Endothelial cell of umbilical vein (primary cell): ENCODE data around the gene PPP1R3E. TPM values are rescaled to one million over a fixed set of nuclear protein-coding genes. Genes with fewer than 3 reads are reported as not detected.
"Not testable (repeated sequence)": the region's sequence is repeated elsewhere in the genome, so short reads cannot be mapped to it uniquely, and the experiment has no call there.

ENCODE experiments used
- BruUV-seq: library from RNA; stranded (reverse); fragments of 400-500 nt; replicated peaks from 2 replicates; lab custom pipeline; 2021; lab: Mats Ljungman, UMichigan
- CTCF ChIA-PET: fragments of 300-600, 350-600 bp; sonication (Branson Sonifier 250); formaldehyde crosslinking; loops from one replicate; lab custom pipeline; 2021; ENCODE audit warnings: antibody characterized with exemption, inconsistent platforms; lab: Charles Lee
- POLR2A ChIA-PET: fragments of 300-600, 350-600 bp; sonication (Branson Sonifier 250); formaldehyde crosslinking; loops from one replicate; lab custom pipeline; 2021; ENCODE audit warnings: antibody characterized with exemption, inconsistent platforms; lab: Charles Lee
- DNase-seq: peaks from one replicate; pipeline ENCODE4 v3.0.0-alpha.2; 2011; ENCODE audit warnings: low read depth, low spot score
- FAIRE-seq: peaks from 2 replicates; lab custom pipeline; 2011; peaks lifted over from hg19 to GRCh38; lab: Jason Lieb, UNC
- H2AFZ ChIP-seq: 2 replicates; pipeline ENCODE4 v1.6.0; 2012; ENCODE audit warnings: low read depth, low read length, control low read depth, inconsistent platforms
- H3K27ac ChIP-seq: 2 replicates; pipeline ENCODE4 v1.5.1; 2011; ENCODE audit warnings: low read depth, mild to moderate bottlenecking, control low read depth, low read length, moderate library complexity; ENCODE audit not compliant: insufficient read depth
- H3K27me3 ChIP-seq, 2 experiments: 2 replicates each; pipeline versions ENCODE4 v1.6.0 to v1.6.1; 2011; ENCODE audit warnings: low read length in 2 of 2, mixed read lengths in 1 of 2; ENCODE audit not compliant: control insufficient read depth in 2 of 2, insufficient read depth in 2 of 2
- H3K36me3 ChIP-seq, 2 experiments: 2 replicates in 1 of 2; 3 replicates in 1 of 2; pipeline ENCODE4 v1.5.1; 2011; ENCODE audit warnings: low read length in 2 of 2, mild to moderate bottlenecking in 1 of 2, moderate library complexity in 1 of 2; ENCODE audit not compliant: control insufficient read depth in 2 of 2, insufficient read depth in 2 of 2; ENCODE audit errors: extremely low read depth in 1 of 2
- H3K4me1 ChIP-seq: 3 replicates; pipeline ENCODE4 v1.5.1; 2011; ENCODE audit warnings: mild to moderate bottlenecking, low read length; ENCODE audit not compliant: control insufficient read depth, insufficient read depth; ENCODE audit errors: extremely low read depth
- H3K4me2 ChIP-seq: 2 replicates; pipeline ENCODE4 v1.6.1; 2011; ENCODE audit warnings: low read length, control low read depth, mixed read lengths; ENCODE audit not compliant: insufficient read depth
- H3K4me3 ChIP-seq, 3 experiments: fragments of 200-600 bp in 1 of 3; sonication (generic), shearing (Covaris generic) in 1 of 3; replicated peaks in 1 of 3; 2 replicates each; pipeline ENCODE4 v1.5.1; 2011 to 2016; ENCODE audit warnings: control low read depth in 3 of 3, low read length in 3 of 3, mild to moderate bottlenecking in 2 of 3, inconsistent platforms in 1 of 3, low read depth in 1 of 3, moderate library complexity in 1 of 3; ENCODE audit not compliant: insufficient read depth in 1 of 3
- H3K79me2 ChIP-seq: 2 replicates; pipeline ENCODE4 v1.6.0; 2012; ENCODE audit warnings: low read length, inconsistent platforms; ENCODE audit not compliant: control insufficient read depth, insufficient read depth
- H3K9ac ChIP-seq: replicated peaks from 2 replicates; pipeline ENCODE3; 2011; ENCODE audit warnings: low read length, control low read depth; ENCODE audit not compliant: insufficient read depth; ENCODE audit errors: extremely low read depth
- H3K9me1 ChIP-seq: replicated peaks from 3 replicates; pipeline ENCODE4 v1.6.0; 2011; ENCODE audit warnings: mild to moderate bottlenecking, low read length; ENCODE audit not compliant: control insufficient read depth, insufficient read depth; ENCODE audit errors: extremely low read depth
- H3K9me3 ChIP-seq: replicated peaks from 2 replicates; pipeline ENCODE4 v1.5.1; 2012; ENCODE audit warnings: low read length, inconsistent platforms; ENCODE audit not compliant: control insufficient read depth, insufficient read depth
- H4K20me1 ChIP-seq: replicated peaks from 2 replicates; pipeline ENCODE3; 2011; ENCODE audit warnings: mild to moderate bottlenecking, low read length; ENCODE audit not compliant: control insufficient read depth, insufficient read depth; ENCODE audit errors: extremely low read depth
- FOS ChIP-seq: IDR thresholded peaks from 2 replicates; pipeline ENCODE4 v1.6.1; 2011; ENCODE audit warnings: mild to moderate bottlenecking, low read length, moderate library complexity, borderline replicate concordance; ENCODE audit not compliant: insufficient read depth
- POLR2A ChIP-seq: IDR thresholded peaks from 2 replicates; pipeline ENCODE4 v1.6.1; 2012; ENCODE audit warnings: low read depth, mild to moderate bottlenecking, control low read depth, low read length
- POLR2AphosphoS5 ChIP-seq: IDR thresholded peaks from 2 replicates; pipeline ENCODE4 v1.6.1; 2012; ENCODE audit warnings: low read depth, mild to moderate bottlenecking, control low read depth, low read length, moderate library complexity; ENCODE audit not compliant: insufficient read depth
- dilution Hi-C: fragments of 300-500 bp; cut with MboI; formaldehyde crosslinking; loops from one replicate; pipeline ENCODE4 v1.15.0; 2019; ENCODE audit warnings: low sequenced_read_pairs; ENCODE audit not compliant: extremely low pct_ligation_motif_present
- intact Hi-C: fragments of 100-400 bp; cut with micrococcal nuclease; formaldehyde crosslinking; loops from one replicate; pipeline ENCODE4 v1.10.0; 2022
- polyA plus RNA-seq, 4 experiments: library from polyadenylated mRNA; depleted of rRNA in 3 of 4; stranded (reverse) in 3 of 4; unstranded in 1 of 4; fragments of >200 nt; gene quantifications; 2 replicates each; pipeline versions ENCODE4 v1.2.1 to v1.2.3, GENCODE V29; 2011 to 2012; ENCODE audit warnings: missing spikeins in 1 of 4
- total RNA-seq: library from RNA; stranded (reverse); gene quantifications from 2 replicates; pipeline ENCODE4 v1.2.3, GENCODE V29; 2021
- TF ChIP-seq, protein P1 (sequence below), 2 donors: IDR thresholded peaks; 1 replicate in 1 of 2; 2 replicates in 1 of 2; pipeline ENCODE4 v1.5.1; 2011; ENCODE audit warnings: low read length in 2 of 2, mild to moderate bottlenecking in 2 of 2, moderate library complexity in 2 of 2, control low read depth in 1 of 2, inconsistent platforms in 1 of 2, low read depth in 1 of 2; ENCODE audit not compliant: insufficient read depth in 1 of 2; ENCODE audit errors: extremely low read depth in 1 of 2
- TF ChIP-seq, protein P2 (sequence below): IDR thresholded peaks from 2 replicates; pipeline ENCODE4 v1.6.1; 2011; ENCODE audit not compliant: insufficient read depth, insufficient read length

PPP1R3E gene
- total and polyA plus RNA-seq, 2 donors (not counting 3 experiments of a cell fraction or from before 2014, with no cell fraction given): 4.3 to 7.4 TPM

DNA sequence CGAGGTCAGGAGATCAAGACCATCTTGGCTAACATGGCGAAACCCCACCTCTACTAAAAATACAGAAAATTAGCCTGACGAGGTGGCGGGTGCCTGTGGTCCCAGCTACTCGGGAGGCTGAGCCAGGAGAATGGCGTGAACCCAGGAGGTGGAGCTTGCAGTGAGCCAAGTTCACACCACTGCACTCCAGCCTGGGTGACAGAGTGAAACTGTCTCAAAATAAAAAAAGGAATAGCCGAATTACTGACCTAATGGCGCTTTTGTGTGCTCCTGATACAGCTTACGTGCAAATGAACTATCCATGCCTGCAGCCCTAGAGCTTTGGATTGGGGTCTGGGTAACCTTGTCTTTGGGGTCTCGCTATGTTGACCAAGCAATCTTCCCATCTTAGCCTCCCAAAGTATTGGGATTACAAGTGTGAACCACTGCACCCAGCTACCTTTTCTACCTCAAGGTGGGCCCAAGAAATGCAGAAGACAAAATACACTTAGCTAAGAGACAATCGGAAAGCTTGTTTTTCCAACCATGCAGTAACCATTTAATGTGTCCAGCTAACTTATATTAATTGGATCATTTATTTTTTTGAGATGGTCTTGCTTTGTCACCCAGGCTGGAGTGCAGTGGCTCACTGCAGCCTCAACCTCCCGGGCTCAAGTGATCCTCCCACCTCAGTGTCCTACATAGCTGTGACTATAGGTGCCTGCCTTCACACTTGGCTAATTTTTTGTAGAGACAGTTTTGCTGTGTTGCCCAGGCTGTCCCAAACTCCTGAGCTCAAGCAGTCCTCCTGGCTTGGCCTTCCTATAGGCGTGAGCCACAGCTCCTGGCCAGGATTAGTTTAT lies 24.1 kb upstream of the PPP1R3E start:
- Histone ChIP-seq H3K9me1 (no peaks in the 10 kb centered on the region), H3K36me3 (peaks cover 10 to 15% of the 10 kb centered on the region in 2 experiments), H3K27me3 (no peaks in the 10 kb centered on the region), H3K27ac (no peak overlapping the region), H2AFZ (no peak overlapping the region), H3K4me2 (no peak overlapping the region), H3K4me3 (no peak overlapping the region), H3K79me2 (peaks cover 23% of the 10 kb centered on the region), H4K20me1 (no peaks in the 10 kb centered on the region), H3K9ac (no peak overlapping the region), H3K4me1 (peaks cover 10% of the 10 kb centered on the region), H3K9me3 (no peaks in the 10 kb centered on the region)
- ChIA-PET POLR2A (interaction anchor here (1.0 kb wide), 1 partner anchor 229 kb away, joined by 3 read pairs; the partner anchor contains the start of gene THTPA), CTCF (interaction anchor here (0.8 to 5.0 kb wide), 12 partner anchors 20 to 236 kb away, joined by 3 to 48 read pairs (median 4); partner anchors contain the start of gene BCL2L2)
- intact Hi-C loops (no loop called here), dilution Hi-C loops (no loop called here)
- TF ChIP-seq, protein P1, sequence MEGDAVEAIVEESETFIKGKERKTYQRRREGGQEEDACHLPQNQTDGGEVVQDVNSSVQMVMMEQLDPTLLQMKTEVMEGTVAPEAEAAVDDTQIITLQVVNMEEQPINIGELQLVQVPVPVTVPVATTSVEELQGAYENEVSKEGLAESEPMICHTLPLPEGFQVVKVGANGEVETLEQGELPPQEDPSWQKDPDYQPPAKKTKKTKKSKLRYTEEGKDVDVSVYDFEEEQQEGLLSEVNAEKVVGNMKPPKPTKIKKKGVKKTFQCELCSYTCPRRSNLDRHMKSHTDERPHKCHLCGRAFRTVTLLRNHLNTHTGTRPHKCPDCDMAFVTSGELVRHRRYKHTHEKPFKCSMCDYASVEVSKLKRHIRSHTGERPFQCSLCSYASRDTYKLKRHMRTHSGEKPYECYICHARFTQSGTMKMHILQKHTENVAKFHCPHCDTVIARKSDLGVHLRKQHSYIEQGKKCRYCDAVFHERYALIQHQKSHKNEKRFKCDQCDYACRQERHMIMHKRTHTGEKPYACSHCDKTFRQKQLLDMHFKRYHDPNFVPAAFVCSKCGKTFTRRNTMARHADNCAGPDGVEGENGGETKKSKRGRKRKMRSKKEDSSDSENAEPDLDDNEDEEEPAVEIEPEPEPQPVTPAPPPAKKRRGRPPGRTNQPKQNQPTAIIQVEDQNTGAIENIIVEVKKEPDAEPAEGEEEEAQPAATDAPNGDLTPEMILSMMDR (IDR thresholded peaks at IDR 0.05; ENCODE audit: extremely low read depth in 1 of 2, insufficient read depth in 1 of 2, low read depth in 1 of 2, low read length in 2 of 2): no peak
- TF ChIP-seq, protein P2, sequence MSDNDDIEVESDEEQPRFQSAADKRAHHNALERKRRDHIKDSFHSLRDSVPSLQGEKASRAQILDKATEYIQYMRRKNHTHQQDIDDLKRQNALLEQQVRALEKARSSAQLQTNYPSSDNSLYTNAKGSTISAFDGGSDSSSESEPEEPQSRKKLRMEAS: no peak
- peak; percentile 47 for TF ChIP-seq POLR2A
- TF ChIP-seq FOS: no peak
- TF ChIP-seq POLR2AphosphoS5: peak; percentile 37
- DNase-seq (no peak), FAIRE-seq (peak; percentile 49)
- no TSS peak for BruUV-seq

GRCh38 chr14:23325746-23326145 lies 23.1 kb upstream of the PPP1R3E start:
- dilution Hi-C loops, H3K9me3 ChIP-seq, H3K9me1 ChIP-seq, intact Hi-C loops, H3K4me1 ChIP-seq, H3K4me3 ChIP-seq, H3K27me3 ChIP-seq, H3K27ac ChIP-seq, H2AFZ ChIP-seq, H3K9ac ChIP-seq, DNase-seq, BruUV-seq, H3K4me2 ChIP-seq, FAIRE-seq, H4K20me1 ChIP-seq: not testable (repeated sequence)
- Histone ChIP-seq H3K36me3 (peaks cover 10 to 15% of the 10 kb centered on the region in 2 experiments), H3K79me2 (peaks cover 25% of the 10 kb centered on the region)
- ChIA-PET CTCF (interaction anchor here (1.9 to 5.0 kb wide), 2 partner anchors 55 to 234 kb away, joined by 11 to 48 read pairs; no protein-coding TSS in a partner anchor), POLR2A (interaction anchor here (1.0 kb wide), 1 partner anchor 230 kb away, joined by 3 read pairs; the partner anchor contains the start of gene THTPA)
